COLO829 (cell line): ENCODE measurements around the gene CCDC172.

Source experiments
- DNase-seq: peaks from one replicate; pipeline ENCODE4 v3.0.0; 2012; ENCODE audit warnings: low spot score

Gene CCDC172

GRCh38 chr10:116324227-116324950 is at the start of gene CCDC172:
Gene CCDC172, plus strand, starts transcription at chr10:116324448. Its CDS starts 564 bp downstream, at chr10:116325012.
- DNase-seq: no peak

- DNase-seq: no peak
Measured at GRCh38 chr10:116276981-116277380, 47.3 kb upstream of the CCDC172 start.

- DNase-seq: no peak
Measured at GRCh38 chr10:116278846-116279245, 45.4 kb upstream of the CCDC172 start.

- DNase-seq: no peak
Measured at GRCh38 chr10:116281775-116282174, 42.5 kb upstream of the CCDC172 start.

- no peak for DNase-seq
Measured at GRCh38 chr10:116286626-116287200, 37.5 kb upstream of the CCDC172 start.

- no peak for DNase-seq
Measured at GRCh38 chr10:116287906-116288501, 36.2 kb upstream of the CCDC172 start.

GRCh38 chr10:116289652-116290051 is 34.6 kb upstream of the CCDC172 start:
- DNase-seq: no peak

- no peak for DNase-seq
Measured at GRCh38 chr10:116292493-116292892, 31.8 kb upstream of the CCDC172 start.

- no peak for DNase-seq
Measured at GRCh38 chr10:116296291-116296721, 27.9 kb upstream of the CCDC172 start.

GRCh38 chr10:116298586-116298985 is 25.7 kb upstream of the CCDC172 start:
- DNase-seq: no peak

GRCh38 chr10:116300542-116300941 is 23.7 kb upstream of the CCDC172 start:
- no peak for DNase-seq

- DNase-seq: no peak
Measured at GRCh38 chr10:116304923-116305322, 19.3 kb upstream of the CCDC172 start.

- DNase-seq: no peak
Measured at GRCh38 chr10:116306847-116307246, 17.4 kb upstream of the CCDC172 start.

GRCh38 chr10:116307455-116307854 is 16.8 kb upstream of the CCDC172 start:
- no peak for DNase-seq

GRCh38 chr10:116311016-116311415 is 13.2 kb upstream of the CCDC172 start:
- no peak for DNase-seq

GRCh38 chr10:116311706-116312490 is 12.3 kb upstream of the CCDC172 start:
- DNase-seq: no peak

- no peak for DNase-seq
Measured at GRCh38 chr10:116312548-116312947, 11.7 kb upstream of the CCDC172 start.

GRCh38 chr10:116316503-116316902 is 7.7 kb upstream of the CCDC172 start:
- DNase-seq: no peak

- no peak for DNase-seq
Measured at GRCh38 chr10:116324951-116325635, 845 bp downstream of the CCDC172 start.

- no peak for DNase-seq
Measured at GRCh38 chr10:116325987-116326386, 1.7 kb downstream of the CCDC172 start.

GRCh38 chr10:116329153-116329552 is 4.9 kb downstream of the CCDC172 start:
- no peak for DNase-seq

- DNase-seq: no peak
Measured at GRCh38 chr10:116331815-116332214, 7.6 kb downstream of the CCDC172 start.
